ENCODE results near the gene CDON. TPM values are rescaled to one million over a fixed set of nuclear protein-coding genes. Genes with fewer than 3 reads are reported as not detected.

Gene CDON
- total RNA-seq, 1 experiment from 2014 or later, result 17.2 TPM

GRCh38 chr11:125956391-125957134, 106.1 kb downstream of the CDON start:
- no peaks in the 10 kb centered on the region for H3K79me1 ChIP-seq (ENCODE audit: insufficient read depth, low read depth, low read length, poor library complexity, severe bottlenecking)
- H3K27me3 ChIP-seq (ENCODE audit: insufficient read depth, low read length), result no peaks in the 10 kb centered on the region
- peaks cover 11 to 19% of the 10 kb centered on the region in 2 experiments for H3K4me1 Mint-ChIP-seq
- H3K9me3 Mint-ChIP-seq, result no peaks in the 10 kb centered on the region
- no peak for DNase-seq
- H4K91ac ChIP-seq (ENCODE audit: insufficient read length, low read depth, low read length), result no peak overlapping the region
- peak overlapping the region in 2 of 3 experiments; percentile 46 to 90; a peak in 3 of 7 replicates for H3K27ac Mint-ChIP-seq
- no peaks in the 10 kb centered on the region for H3K23me2 ChIP-seq (ENCODE audit: insufficient read length, low read depth, low read length, poor library complexity, severe bottlenecking)
- H3K4me2 ChIP-seq (ENCODE audit: insufficient read depth, insufficient read length, low read length), result no peak overlapping the region
- no peaks in the 10 kb centered on the region for H3K9me3 ChIP-seq (ENCODE audit: control insufficient read depth, low read depth, low read length)
- no peak overlapping the region for H3K14ac ChIP-seq (ENCODE audit: insufficient read depth, low read length)
- no peaks in the 10 kb centered on the region for H3K79me2 ChIP-seq (ENCODE audit: insufficient read depth, low read length)
- no peak overlapping the region for H4K8ac ChIP-seq (replicated peaks; ENCODE audit: insufficient read length, low read depth, low read length)
- H2BK20ac ChIP-seq (ENCODE audit: low read depth, low read length, poor library complexity, severe bottlenecking), result no peak overlapping the region
- H3K27me3 Mint-ChIP-seq (ENCODE audit: low read depth), result no peaks in the 10 kb centered on the region
- H3K36me3 Mint-ChIP-seq (ENCODE audit: insufficient read depth in 1 of 3, low read depth in 3 of 3), result peaks cover 3 to 22% (median 4%) of the 10 kb centered on the region in 3 experiments; a peak in 6 of 7 replicates
- H3K56ac ChIP-seq (ENCODE audit: insufficient read length, low read depth, low read length), result no peak overlapping the region
- no peak overlapping the region for H2BK15ac ChIP-seq (ENCODE audit: low read depth, low read length)
- no peak overlapping the region for H3T11ph ChIP-seq (ENCODE audit: low read length)
- no peak overlapping the region for H3K9ac ChIP-seq (ENCODE audit: extremely low read depth, insufficient read length, low read length)
- TF ChIP-seq CTCF (conservative IDR thresholded peaks at IDR 0.05), result no peak
- H3K4me3 Mint-ChIP-seq, result no peak overlapping the region
- H2BK12ac ChIP-seq (ENCODE audit: insufficient read length, low read depth, low read length), result no peak overlapping the region
- no peak overlapping the region for H2BK5ac ChIP-seq (ENCODE audit: insufficient read length, low read length)
- no peaks in the 10 kb centered on the region for H4K20me1 ChIP-seq (ENCODE audit: control insufficient read depth, insufficient read depth, insufficient read length)
- no CpG with 5 or more reads among the region's 22 CpGs for WGBS (ENCODE audit: extremely low coverage, insufficient read length, low lambda C conversion rate)
- no peak overlapping the region for H2BK120ac ChIP-seq (ENCODE audit: low read depth, low read length, poor library complexity, severe bottlenecking)
- H2AFZ ChIP-seq (ENCODE audit: low read length), result no peak overlapping the region
- no peak overlapping the region for H2AK5ac ChIP-seq (ENCODE audit: insufficient read length, low read length)
- no peak overlapping the region for H3K23ac ChIP-seq (ENCODE audit: insufficient read length, low read depth, low read length)
- H4K5ac ChIP-seq (ENCODE audit: insufficient read length, low read depth, low read length), result no peak overlapping the region
- no peak overlapping the region for H3K27ac ChIP-seq (ENCODE audit: insufficient read length, low read depth, low read length)
- H3K18ac ChIP-seq (ENCODE audit: insufficient read length, low read depth, low read length), result no peak overlapping the region
- no peak overlapping the region for H3K4ac ChIP-seq (ENCODE audit: low read depth, low read length)
- no peaks in the 10 kb centered on the region for H3K4me1 ChIP-seq (ENCODE audit: insufficient read depth, low read length)

All from H9 (cell line).